Stomach (tissue), 4 donors: ENCODE measurements around the gene NCAPG2.

Experiments
- CTCF ChIP-seq, 7 experiments: fragments of 450-650 bp in 4 of 7; fragments of 200-600 bp in 3 of 7; sonication (generic) in 3 of 7; IDR thresholded peaks; one replicate each; pipeline ENCODE4 v1.5.1; 2016 to 2019; ENCODE audit warnings: antibody characterized with exemption in 7 of 7, control low read depth in 2 of 7, mild to moderate bottlenecking in 1 of 7
- EP300 ChIP-seq: sonication (generic); formaldehyde crosslinking; IDR thresholded peaks from one replicate; pipeline ENCODE4 v1.6.1; 2017; ENCODE audit warnings: antibody characterized with exemption
- POLR2A ChIP-seq, 4 donors: fragments of 450-650 bp; IDR thresholded peaks; one replicate each; pipeline ENCODE4 v1.6.1; 2016; ENCODE audit warnings: antibody characterized with exemption in 4 of 4, control low read depth in 2 of 4, mild to moderate bottlenecking in 1 of 4, moderate library complexity in 1 of 4
- POLR2AphosphoS5 ChIP-seq, 3 donors: sonication (generic); formaldehyde crosslinking; IDR thresholded peaks; one replicate each; pipeline ENCODE4 v1.6.1; 2016; ENCODE audit warnings: antibody characterized with exemption in 3 of 3

GRCh38 chr7:158743219-158743618, 38.6 kb upstream of the NCAPG2 start:
- no peak for TF ChIP-seq CTCF (IDR thresholded peaks at IDR 0.05)
- TF ChIP-seq POLR2A (IDR thresholded peaks at IDR 0.05) = no peak
- TF ChIP-seq EP300 = no peak
- TF ChIP-seq POLR2AphosphoS5 (IDR thresholded peaks at IDR 0.05) = no peak
